ENCODE results near the gene CCDC106.

CCDC106 gene

DNA sequence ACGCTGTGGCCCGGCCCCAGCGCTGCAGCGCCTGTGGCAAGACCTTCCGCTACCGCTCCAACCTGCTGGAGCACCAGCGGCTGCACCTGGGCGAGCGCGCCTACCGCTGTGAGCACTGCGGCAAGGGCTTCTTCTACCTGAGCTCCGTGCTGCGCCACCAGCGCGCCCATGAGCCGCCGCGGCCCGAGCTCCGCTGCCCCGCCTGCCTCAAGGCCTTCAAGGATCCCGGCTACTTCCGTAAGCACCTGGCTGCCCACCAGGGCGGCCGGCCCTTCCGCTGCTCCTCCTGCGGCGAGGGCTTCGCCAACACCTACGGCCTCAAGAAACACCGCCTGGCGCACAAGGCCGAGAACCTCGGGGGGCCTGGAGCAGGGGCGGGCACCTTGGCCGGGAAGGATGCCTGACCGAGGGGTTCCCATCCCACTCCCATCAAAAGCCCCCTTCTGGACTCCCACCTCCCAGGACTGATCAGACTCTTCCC, 31.6 kb upstream of the CCDC106 start:
- H3K4me1 ChIP-seq (ENCODE audit: control insufficient read depth, insufficient read depth, low read length) = no peaks in the 10 kb centered on the region
- H3K9ac ChIP-seq (ENCODE audit: low read depth, low read length) = no peak overlapping the region
- H3K36me3 ChIP-seq (ENCODE audit: control insufficient read depth, insufficient read depth, low read length) = peaks cover 21% of the 10 kb centered on the region
- H3K9me3 ChIP-seq (ENCODE audit: control insufficient read depth, insufficient read depth, low read length) = no peaks in the 10 kb centered on the region
- no peak overlapping the region for H3K4me3 ChIP-seq (ENCODE audit: low read depth, low read length)
- H3K27me3 ChIP-seq (ENCODE audit: control insufficient read depth, insufficient read depth, low read length) = no peaks in the 10 kb centered on the region

DNA sequence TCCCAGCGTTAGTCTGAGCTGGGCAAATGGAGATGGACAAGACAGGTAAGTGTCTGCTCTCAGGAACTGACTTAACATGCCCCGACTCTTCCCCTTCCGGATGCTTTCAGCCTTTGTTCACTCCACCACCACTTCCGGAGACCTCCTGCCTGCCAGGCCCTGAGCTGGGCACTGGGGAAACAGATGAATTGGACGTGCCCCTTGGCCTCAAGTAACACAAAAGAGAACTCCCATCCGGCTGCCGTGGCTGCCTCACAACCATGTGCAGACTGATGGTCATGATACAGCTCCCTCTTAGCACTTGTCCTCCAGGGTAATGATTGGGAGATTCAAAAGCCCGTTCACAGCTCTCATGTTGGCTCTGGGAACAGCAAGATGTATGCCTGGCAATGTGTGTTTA, 30.6 kb upstream of the CCDC106 start:
- H3K27me3 ChIP-seq (ENCODE audit: control insufficient read depth, insufficient read depth, low read length) = no peaks in the 10 kb centered on the region
- H3K9me3 ChIP-seq (ENCODE audit: control insufficient read depth, insufficient read depth, low read length) = no peaks in the 10 kb centered on the region
- peaks cover 21% of the 10 kb centered on the region for H3K36me3 ChIP-seq (ENCODE audit: control insufficient read depth, insufficient read depth, low read length)
- H3K4me1 ChIP-seq (ENCODE audit: control insufficient read depth, insufficient read depth, low read length) = no peaks in the 10 kb centered on the region
- H3K9ac ChIP-seq (ENCODE audit: low read depth, low read length) = no peak overlapping the region
- H3K4me3 ChIP-seq (ENCODE audit: low read depth, low read length) = no peak overlapping the region

DNA sequence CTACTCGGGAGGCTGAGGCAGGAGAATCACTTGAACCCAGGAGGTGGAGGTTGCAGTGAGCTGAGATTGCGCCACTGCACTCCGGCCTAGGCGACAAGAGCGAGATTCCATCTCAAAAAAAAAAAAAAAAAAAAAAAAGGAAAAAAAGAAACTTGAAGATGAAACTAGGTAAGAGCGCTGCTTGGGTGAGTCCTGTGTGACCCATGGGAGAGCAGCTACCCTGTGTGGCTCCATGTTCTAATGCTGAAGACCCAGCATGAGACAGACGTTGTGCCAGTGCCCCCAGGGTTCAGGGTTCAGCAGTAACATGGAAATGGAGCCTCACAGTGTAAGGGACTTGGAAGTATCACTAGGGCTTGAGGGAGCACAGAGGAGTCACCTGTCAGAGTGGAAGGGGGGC, 29.6 kb upstream of the CCDC106 start:
- Histone ChIP-seq H3K27me3 (ENCODE audit: control insufficient read depth, insufficient read depth, low read length) (no peaks in the 10 kb centered on the region), H3K9me3 (ENCODE audit: control insufficient read depth, insufficient read depth, low read length) (no peaks in the 10 kb centered on the region), H3K4me3 (ENCODE audit: low read depth, low read length) (no peak overlapping the region), H3K36me3 (ENCODE audit: control insufficient read depth, insufficient read depth, low read length) (peaks cover 21% of the 10 kb centered on the region), H3K4me1 (ENCODE audit: control insufficient read depth, insufficient read depth, low read length) (no peaks in the 10 kb centered on the region), H3K9ac (ENCODE audit: low read depth, low read length) (no peak overlapping the region)

DNA sequence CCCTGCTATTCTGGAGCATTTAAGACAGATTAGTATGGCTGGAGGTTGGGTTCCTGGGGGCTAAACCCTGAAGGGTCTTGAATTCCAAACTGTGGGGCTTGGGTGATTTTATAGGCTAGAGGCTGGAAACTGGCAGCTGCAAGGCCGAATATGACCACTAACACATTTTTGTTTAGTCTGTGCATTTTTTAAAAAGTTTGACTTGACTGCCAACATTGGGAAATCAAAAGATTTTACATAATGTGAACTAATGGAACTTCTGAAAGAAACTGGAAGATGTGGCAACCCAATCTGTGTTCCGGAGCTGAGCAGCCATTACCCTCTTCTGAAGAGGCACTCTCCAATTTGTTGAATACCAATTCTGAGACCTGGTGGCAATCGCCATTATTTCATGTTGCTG, 28.7 kb upstream of the CCDC106 start:
- Histone ChIP-seq H3K9me3 (ENCODE audit: control insufficient read depth, insufficient read depth, low read length) (no peaks in the 10 kb centered on the region), H3K27me3 (ENCODE audit: control insufficient read depth, insufficient read depth, low read length) (no peaks in the 10 kb centered on the region), H3K4me3 (ENCODE audit: low read depth, low read length) (no peak overlapping the region), H3K4me1 (ENCODE audit: control insufficient read depth, insufficient read depth, low read length) (no peaks in the 10 kb centered on the region), H3K36me3 (ENCODE audit: control insufficient read depth, insufficient read depth, low read length) (peaks cover 21% of the 10 kb centered on the region), H3K9ac (ENCODE audit: low read depth, low read length) (no peak overlapping the region)

DNA sequence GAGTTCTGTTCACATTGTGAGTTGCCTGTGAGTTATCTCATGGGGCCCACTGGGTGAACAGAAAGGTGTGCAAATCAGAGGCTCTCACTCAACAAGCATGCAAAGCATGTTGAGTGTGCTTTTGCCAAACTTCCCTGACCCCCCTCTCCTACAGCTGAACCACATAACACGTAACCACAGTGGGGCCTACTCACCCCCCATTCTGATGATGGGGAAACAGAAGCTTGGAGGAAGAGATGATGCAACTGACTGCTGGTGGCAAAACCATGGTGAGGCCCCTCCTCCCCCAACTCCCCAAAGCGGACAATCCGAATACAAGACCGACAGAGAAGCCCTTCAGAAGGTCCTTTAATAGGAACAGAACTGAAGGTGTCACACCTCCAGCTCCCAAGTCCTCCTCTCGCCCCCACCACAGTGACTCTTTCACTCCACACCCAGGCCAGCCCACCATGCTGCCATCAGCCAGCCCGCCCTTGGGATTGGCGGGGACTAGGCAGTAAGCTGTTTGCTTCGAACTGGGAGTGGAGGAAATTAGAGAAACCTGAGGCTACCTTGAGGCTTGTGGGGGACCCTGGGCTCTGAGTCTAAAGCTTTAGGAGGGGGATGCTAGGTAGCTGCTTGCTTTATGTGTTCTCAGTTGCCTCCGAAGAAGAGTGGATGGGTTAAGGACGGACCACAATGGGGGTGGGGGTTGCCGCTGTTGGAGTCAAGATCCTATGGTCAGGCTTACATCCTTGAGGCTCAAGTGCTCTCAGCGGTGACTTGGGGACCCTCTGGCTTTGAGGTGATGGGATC, 27.4 kb upstream of the CCDC106 start:
- Histone ChIP-seq H3K36me3 (ENCODE audit: control insufficient read depth, insufficient read depth, low read length) (peaks cover 13% of the 10 kb centered on the region), H3K4me1 (ENCODE audit: control insufficient read depth, insufficient read depth, low read length) (no peaks in the 10 kb centered on the region), H3K9ac (ENCODE audit: low read depth, low read length) (no peak overlapping the region), H3K4me3 (ENCODE audit: low read depth, low read length) (no peak overlapping the region), H3K9me3 (ENCODE audit: control insufficient read depth, insufficient read depth, low read length) (no peaks in the 10 kb centered on the region), H3K27me3 (ENCODE audit: control insufficient read depth, insufficient read depth, low read length) (no peaks in the 10 kb centered on the region)

DNA sequence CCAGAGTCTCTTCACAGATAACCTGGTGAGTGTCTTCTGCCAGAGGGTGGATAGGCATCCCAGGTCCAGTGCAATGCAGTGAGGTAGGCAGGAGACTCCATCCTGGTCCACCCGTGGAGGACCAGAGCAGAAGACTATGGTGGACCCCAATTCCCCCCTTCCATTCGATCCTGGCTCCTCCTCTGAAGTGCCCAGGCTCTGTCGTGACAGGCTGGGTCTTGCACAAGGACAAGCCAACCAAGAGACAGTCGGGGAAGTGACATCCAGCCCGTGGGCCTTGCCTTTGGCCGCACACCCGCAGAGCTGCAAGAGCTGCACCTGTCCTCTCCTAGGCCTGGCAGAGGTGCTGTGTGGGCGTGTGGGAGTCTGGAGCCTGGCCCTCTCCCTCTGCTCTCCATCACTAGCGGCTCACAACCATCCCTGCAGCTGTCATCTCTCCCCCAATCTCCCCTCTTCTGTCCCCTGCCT, 26.8 kb upstream of the CCDC106 start:
- Histone ChIP-seq H3K9me3 (ENCODE audit: control insufficient read depth, insufficient read depth, low read length) (no peaks in the 10 kb centered on the region), H3K4me3 (ENCODE audit: low read depth, low read length) (no peak overlapping the region), H3K27me3 (ENCODE audit: control insufficient read depth, insufficient read depth, low read length) (no peaks in the 10 kb centered on the region), H3K36me3 (ENCODE audit: control insufficient read depth, insufficient read depth, low read length) (peaks cover 7% of the 10 kb centered on the region), H3K4me1 (ENCODE audit: control insufficient read depth, insufficient read depth, low read length) (no peaks in the 10 kb centered on the region), H3K9ac (ENCODE audit: low read depth, low read length) (no peak overlapping the region)

DNA sequence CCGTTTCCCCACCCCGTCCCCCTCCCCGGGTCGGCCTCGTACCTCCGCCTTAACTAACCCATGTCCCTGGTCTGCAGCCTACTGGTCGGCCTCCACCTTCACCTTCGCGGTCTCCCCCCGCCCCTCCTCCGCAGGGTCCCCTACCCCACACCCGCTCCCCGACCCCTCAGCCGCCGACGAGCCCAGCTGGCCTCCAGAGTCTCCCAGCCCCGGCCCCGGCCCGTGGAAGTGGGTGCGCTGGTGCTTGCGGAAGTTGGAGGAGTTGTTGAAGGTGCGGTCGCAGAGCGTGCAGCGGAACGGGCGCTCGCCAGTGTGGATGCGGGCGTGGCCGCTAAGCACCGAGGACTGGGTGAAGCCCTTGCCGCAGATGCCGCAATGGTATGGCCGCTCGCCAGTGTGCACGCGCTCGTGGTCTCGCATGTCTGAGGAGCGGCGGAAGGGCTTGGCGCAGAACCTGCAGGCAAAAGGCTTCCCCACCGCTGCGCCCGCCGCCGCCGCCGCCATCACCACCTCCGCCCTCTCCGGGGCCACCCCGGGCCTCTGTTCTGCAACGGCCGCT, 26.3 kb upstream of the CCDC106 start:
- H3K36me3 ChIP-seq (ENCODE audit: control insufficient read depth, insufficient read depth, low read length) = peaks cover 4% of the 10 kb centered on the region
- H3K9me3 ChIP-seq (ENCODE audit: control insufficient read depth, insufficient read depth, low read length) = no peaks in the 10 kb centered on the region
- no peak overlapping the region for H3K4me3 ChIP-seq (ENCODE audit: low read depth, low read length)
- no peaks in the 10 kb centered on the region for H3K4me1 ChIP-seq (ENCODE audit: control insufficient read depth, insufficient read depth, low read length)
- H3K27me3 ChIP-seq (ENCODE audit: control insufficient read depth, insufficient read depth, low read length) = no peaks in the 10 kb centered on the region
- H3K9ac ChIP-seq (ENCODE audit: low read depth, low read length) = no peak overlapping the region

DNA sequence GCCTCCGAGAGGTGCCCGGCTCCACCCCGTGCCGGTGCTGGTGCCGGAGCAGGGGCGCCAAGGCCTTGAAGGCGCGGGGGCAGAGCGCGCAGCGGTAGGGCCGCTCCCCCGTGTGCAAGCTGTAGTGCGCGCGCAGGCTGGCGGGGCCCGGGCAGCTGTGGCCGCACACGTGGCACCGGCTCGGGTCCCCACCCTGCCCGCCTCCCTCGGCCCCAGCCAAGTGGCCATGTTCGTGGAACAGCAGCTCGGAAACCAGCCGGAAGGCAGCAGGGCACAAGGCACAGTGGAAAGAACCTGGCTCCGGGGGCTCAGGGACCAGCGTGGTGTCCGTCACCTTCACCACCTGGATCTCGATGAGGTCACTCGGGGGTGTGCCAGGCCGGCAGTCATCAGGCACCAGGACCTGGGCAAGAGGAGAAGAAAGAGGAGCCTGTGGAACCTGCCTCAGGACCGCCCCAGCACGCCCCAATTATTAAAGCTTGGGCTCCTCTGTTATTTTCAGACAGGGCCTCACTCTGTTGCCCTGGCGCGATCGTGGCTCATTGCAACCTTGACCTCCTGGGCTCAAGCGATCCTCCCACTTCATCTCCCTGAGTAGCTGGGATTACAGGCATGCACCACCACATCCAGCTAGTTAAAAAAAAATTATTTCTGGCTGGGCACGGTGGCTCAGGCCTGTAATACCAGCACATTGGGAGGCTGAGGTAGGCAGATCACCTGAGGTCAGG, 25.6 kb upstream of the CCDC106 start:
- H3K27me3 ChIP-seq (ENCODE audit: control insufficient read depth, insufficient read depth, low read length) = no peaks in the 10 kb centered on the region
- no peaks in the 10 kb centered on the region for H3K9me3 ChIP-seq (ENCODE audit: control insufficient read depth, insufficient read depth, low read length)
- H3K36me3 ChIP-seq (ENCODE audit: control insufficient read depth, insufficient read depth, low read length) = peaks cover 4% of the 10 kb centered on the region
- H3K9ac ChIP-seq (ENCODE audit: low read depth, low read length) = no peak overlapping the region
- H3K4me3 ChIP-seq (ENCODE audit: low read depth, low read length) = no peak overlapping the region
- no peaks in the 10 kb centered on the region for H3K4me1 ChIP-seq (ENCODE audit: control insufficient read depth, insufficient read depth, low read length)

DNA sequence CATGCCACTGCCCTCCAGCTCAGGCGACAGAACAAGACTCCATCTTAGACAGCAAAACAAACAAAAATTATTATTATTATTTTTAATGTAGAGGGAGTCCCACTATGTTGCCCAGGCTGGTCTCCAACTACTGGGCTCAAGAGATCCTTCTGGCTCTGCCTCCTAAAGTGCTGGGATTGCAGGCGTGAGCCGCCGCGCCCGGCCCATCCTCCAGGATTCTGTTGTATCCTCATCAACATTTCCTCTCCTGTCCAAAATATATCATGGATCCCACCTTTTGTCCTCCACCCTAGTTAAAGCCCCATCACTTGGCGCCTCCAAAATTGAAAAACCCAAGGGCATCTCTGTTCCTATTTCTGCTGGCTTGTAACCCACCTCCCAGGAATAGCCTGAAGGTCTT, 24.9 kb upstream of the CCDC106 start:
- no peak overlapping the region for H3K4me3 ChIP-seq (ENCODE audit: low read depth, low read length)
- no peak overlapping the region for H3K9ac ChIP-seq (ENCODE audit: low read depth, low read length)
- H3K36me3 ChIP-seq (ENCODE audit: control insufficient read depth, insufficient read depth, low read length) = peaks cover 4% of the 10 kb centered on the region
- H3K9me3 ChIP-seq (ENCODE audit: control insufficient read depth, insufficient read depth, low read length) = no peaks in the 10 kb centered on the region
- no peaks in the 10 kb centered on the region for H3K4me1 ChIP-seq (ENCODE audit: control insufficient read depth, insufficient read depth, low read length)
- H3K27me3 ChIP-seq (ENCODE audit: control insufficient read depth, insufficient read depth, low read length) = no peaks in the 10 kb centered on the region

DNA sequence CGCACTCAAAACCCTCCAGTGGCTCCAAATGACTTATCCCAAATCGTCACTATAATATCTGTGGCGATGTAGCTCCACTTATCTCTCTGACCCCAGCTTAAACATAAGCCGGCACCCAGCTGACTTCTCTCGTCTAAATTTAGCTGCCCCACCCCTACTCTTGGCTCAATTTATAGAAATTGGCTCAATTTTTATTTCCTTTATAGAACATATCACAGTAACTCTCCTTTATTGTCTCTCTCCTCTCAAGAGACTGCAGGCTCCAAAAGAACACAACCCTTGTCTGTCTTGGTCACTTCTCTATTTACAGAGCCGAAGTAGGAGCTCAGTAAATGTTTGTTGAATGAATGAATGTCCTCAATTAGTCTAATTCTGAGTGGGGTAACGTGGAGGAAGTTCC, 24.5 kb upstream of the CCDC106 start:
- peaks cover 4% of the 10 kb centered on the region for H3K36me3 ChIP-seq (ENCODE audit: control insufficient read depth, insufficient read depth, low read length)
- H3K27me3 ChIP-seq (ENCODE audit: control insufficient read depth, insufficient read depth, low read length) = no peaks in the 10 kb centered on the region
- peak overlapping the region; percentile 15 for H3K4me3 ChIP-seq (ENCODE audit: low read depth, low read length)
- H3K4me1 ChIP-seq (ENCODE audit: control insufficient read depth, insufficient read depth, low read length) = no peaks in the 10 kb centered on the region
- no peaks in the 10 kb centered on the region for H3K9me3 ChIP-seq (ENCODE audit: control insufficient read depth, insufficient read depth, low read length)
- no peak overlapping the region for H3K9ac ChIP-seq (ENCODE audit: low read depth, low read length)

DNA sequence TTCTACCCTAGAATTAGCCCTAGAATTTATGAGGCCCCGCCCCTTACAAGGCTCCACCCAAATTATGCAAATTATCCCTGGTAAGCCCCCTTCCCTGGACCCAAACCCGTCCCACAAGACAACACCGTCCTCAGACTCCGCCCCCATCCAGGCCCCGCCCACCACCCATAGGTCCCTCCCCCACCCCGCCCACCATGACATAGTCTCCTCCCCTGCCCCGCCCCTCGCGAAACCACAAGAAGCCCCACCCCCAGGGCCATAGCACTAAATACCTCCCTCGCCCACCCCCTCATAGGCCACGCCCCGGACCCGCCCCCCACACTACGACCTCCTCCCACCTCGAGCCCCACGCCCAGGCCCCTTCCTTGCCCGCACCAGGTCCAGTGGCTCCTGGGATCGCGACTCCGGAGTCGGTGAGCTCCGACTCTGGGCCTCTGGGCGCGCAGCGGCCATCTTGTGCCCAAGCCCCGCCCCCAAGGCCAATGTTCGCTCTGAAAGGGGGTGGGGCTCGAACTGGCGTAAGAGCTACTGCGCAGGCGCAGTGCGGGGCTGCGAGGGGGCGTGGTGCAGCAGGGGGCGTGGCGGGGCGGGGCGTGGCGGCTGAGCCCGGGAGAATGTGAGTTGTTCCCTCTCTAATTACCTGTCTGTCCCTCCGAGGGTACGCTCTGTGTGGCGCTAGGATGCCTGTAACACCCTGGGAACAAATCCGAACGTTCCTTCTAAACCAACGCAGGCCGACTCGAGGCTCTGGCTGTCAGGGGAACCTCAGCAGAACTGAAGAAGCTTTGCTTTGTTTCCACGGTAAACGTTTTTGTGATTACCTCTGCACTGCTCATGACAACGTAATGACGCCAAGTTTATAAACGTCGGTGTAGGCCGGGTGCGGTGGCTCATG, 23.7 kb upstream of the CCDC106 start, which contains the start of gene ZNF784:
TSS of gene ZNF784 (minus strand) at position 458 of the 895 bp plus-strand sequence. CDS start at position 453, 5 bp downstream.
- Histone ChIP-seq H3K36me3 (ENCODE audit: control insufficient read depth, insufficient read depth, low read length) (peaks cover 4% of the 10 kb centered on the region), H3K4me1 (ENCODE audit: control insufficient read depth, insufficient read depth, low read length) (no peaks in the 10 kb centered on the region), H3K9me3 (ENCODE audit: control insufficient read depth, insufficient read depth, low read length) (no peaks in the 10 kb centered on the region), H3K4me3 (ENCODE audit: low read depth, low read length) (peak within 1 kb of the TSS; percentile 64), H3K9ac (ENCODE audit: low read depth, low read length) (peak within 1 kb of the TSS; percentile 79), H3K27me3 (ENCODE audit: control insufficient read depth, insufficient read depth, low read length) (no peaks in the 10 kb centered on the region)

All from iPS-15b (cell line).